Kidney (tissue), 14 donors: ENCODE results near the gene SAP30L. TPM values are rescaled to one million over a fixed set of nuclear protein-coding genes. Genes with fewer than 3 reads are reported as not detected.
A peak's percentile ranks its signal among the peaks of the same experiment; 100 is the strongest.

Experiments used
- DNase-seq, 5 donors: peaks; one replicate each; pipeline ENCODE4 v3.0.0-alpha.2; 2013 to 2020
- FAIRE-seq: peaks from 2 replicates; lab custom pipeline; 2012; peaks lifted over from hg19 to GRCh38; lab: Jason Lieb, UNC
- H3K27ac ChIP-seq, 2 donors: one replicate each; pipeline ENCODE4 v1.7.0; 2013; ENCODE audit warnings: low read depth in 2 of 2, low read length in 2 of 2, inconsistent platforms in 1 of 2
- H3K27me3 ChIP-seq: one replicate; pipeline ENCODE4 v1.7.1; 2013; ENCODE audit warnings: low read length, inconsistent platforms; ENCODE audit not compliant: control insufficient read depth, insufficient read depth
- H3K36me3 ChIP-seq, 3 donors: one replicate each; pipeline versions ENCODE4 v1.7.0 to v1.7.1; 2013; ENCODE audit warnings: low read length in 3 of 3, control low read depth in 1 of 3, inconsistent platforms in 1 of 3; ENCODE audit not compliant: insufficient read depth in 3 of 3, control insufficient read depth in 2 of 3
- H3K4me1 ChIP-seq, 3 donors: one replicate each; pipeline versions ENCODE4 v1.7.0 to v1.7.1; 2013; ENCODE audit warnings: low read length in 3 of 3, inconsistent platforms in 1 of 3, low read depth in 1 of 3; ENCODE audit not compliant: control insufficient read depth in 2 of 3, insufficient read depth in 2 of 3
- H3K4me3 ChIP-seq, 3 donors: one replicate each; pipeline versions ENCODE4 v1.7.0 to v1.8.1; 2013; ENCODE audit warnings: low read length in 3 of 3, control low read depth in 1 of 3, inconsistent platforms in 1 of 3
- H3K9ac ChIP-seq, 3 donors: one replicate each; pipeline versions ENCODE4 v1.7.0 to v1.7.1; 2013; ENCODE audit warnings: low read length in 3 of 3, control low read depth in 1 of 3, inconsistent platforms in 1 of 3
- H3K9me3 ChIP-seq, 3 donors: one replicate each; pipeline versions ENCODE4 v1.7.0 to v1.7.1; 2013; ENCODE audit warnings: low read length in 3 of 3, control low read depth in 1 of 3, inconsistent platforms in 1 of 3; ENCODE audit not compliant: control insufficient read depth in 2 of 3, insufficient read depth in 1 of 3
- CTCF ChIP-seq: IDR thresholded peaks from 3 replicates; pipeline ENCODE4 v1.5.1; 2012; ENCODE audit warnings: mild to moderate bottlenecking, moderate library complexity, borderline replicate concordance; ENCODE audit not compliant: insufficient read depth; ENCODE audit errors: extremely low read depth
- intact Hi-C: fragments of 100-400 bp; cut with DNase I; formaldehyde crosslinking; loops from one replicate; pipeline ENCODE4 v1.11.1; 2022
- polyA plus RNA-seq: library from polyadenylated mRNA; stranded (reverse); fragments of 350-450 nt; fragmentation: Illumina TruSeq; extraction: RNeasy Lipid Tissue Mini Kit (QIAGEN cat#74804); gene quantifications from one replicate; pipeline ENCODE4 v1.2.3, GENCODE V29; 2014; ENCODE audit warnings: low read depth, low replicate concordance; ENCODE audit not compliant: insufficient read depth
- total RNA-seq: library from RNA; stranded (reverse); fragmentation: NEBNext Ultra II Directional; extraction: Animal tissue kit (Norgen Biotek cat#: 25700); gene quantifications from one replicate; pipeline ENCODE4 v1.2.1, GENCODE V29; 2021
- donor health status: control.
- donor health status: control.
- donor health status: control.
- donor health status: control.
- donor health status: control.
- donor health status: DM: yes; HTN: yes; CAD: no.
- donor health status: Normal renal cell carcinoma (clear cell type).

SAP30L gene
- total and polyA plus RNA-seq, 2 donors from 2014 or later, result 30.7 to 33.0 TPM

DNA sequence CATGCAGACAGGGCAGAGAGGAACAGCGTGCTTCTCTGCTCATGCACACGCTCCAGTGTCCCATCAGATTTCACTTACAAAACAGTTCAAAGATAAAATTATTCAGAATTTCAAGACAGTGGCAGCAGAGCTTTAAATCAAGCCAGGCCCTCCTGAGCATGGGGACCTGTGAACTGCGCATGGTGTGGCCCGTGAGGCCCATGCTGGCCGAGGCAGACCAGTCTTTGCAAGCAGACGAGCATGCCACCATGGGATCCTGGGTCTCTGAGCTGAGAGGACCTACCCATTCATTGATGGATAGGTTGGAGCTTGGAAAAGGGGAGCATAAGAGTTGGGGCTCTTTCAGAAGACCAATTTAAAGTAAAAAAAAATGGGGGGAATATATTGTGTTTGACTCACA lies 35.0 kb upstream of the SAP30L start:
- Histone ChIP-seq H3K27me3 (no peaks in the 10 kb centered on the region), H3K4me1 (no peaks in the 10 kb centered on the region), H3K27ac (no peak overlapping the region), H3K4me3 (no peak overlapping the region), H3K36me3 (peaks cover 0 to 6% (median 0%) of the 10 kb centered on the region in 3 donors), H3K9me3 (no peaks in the 10 kb centered on the region), H3K9ac (no peak overlapping the region)
- peak in 1 of 5 donors; percentile 7 for DNase-seq
- no peak for FAIRE-seq
- TF ChIP-seq CTCF, result no peak
- intact Hi-C loops, result no loop called here

GRCh38 chr5:154411338-154411737 lies 34.5 kb upstream of the SAP30L start:
- H3K4me1 ChIP-seq, result no peaks in the 10 kb centered on the region
- no peaks in the 10 kb centered on the region for H3K9me3 ChIP-seq
- intact Hi-C loops, result no loop called here
- H3K36me3 ChIP-seq, result peaks cover 0 to 6% (median 0%) of the 10 kb centered on the region in 3 donors
- TF ChIP-seq CTCF, result no peak
- DNase-seq (peak in 1 of 5 donors; percentile 7), FAIRE-seq (no peak)
- no peak overlapping the region for H3K4me3 ChIP-seq
- H3K27me3 ChIP-seq, result no peaks in the 10 kb centered on the region
- no peak overlapping the region for H3K27ac ChIP-seq
- no peak overlapping the region for H3K9ac ChIP-seq

- Histone ChIP-seq H3K36me3 (peaks cover 0 to 6% (median 0%) of the 10 kb centered on the region in 3 donors), H3K27ac (no peak overlapping the region), H3K9me3 (no peaks in the 10 kb centered on the region), H3K27me3 (no peaks in the 10 kb centered on the region), H3K4me1 (no peaks in the 10 kb centered on the region), H3K9ac (no peak overlapping the region), H3K4me3 (no peak overlapping the region)
- TF ChIP-seq CTCF, result no peak
- no peak for DNase-seq
- FAIRE-seq, result no peak
- intact Hi-C loops, result no loop called here
Observed at GRCh38 chr5:154412316-154412715, 33.5 kb upstream of the SAP30L start.

- TF ChIP-seq CTCF, result no peak
- Histone ChIP-seq H3K36me3 (peaks cover 0 to 6% (median 0%) of the 10 kb centered on the region in 3 donors), H3K27me3 (no peaks in the 10 kb centered on the region), H3K9me3 (no peaks in the 10 kb centered on the region), H3K4me3 (no peak overlapping the region), H3K9ac (no peak overlapping the region), H3K4me1 (no peaks in the 10 kb centered on the region), H3K27ac (no peak overlapping the region)
- DNase-seq (peak in 1 of 5 donors; percentile 9), FAIRE-seq (no peak)
- intact Hi-C loops, result no loop called here
Observed at GRCh38 chr5:154412925-154413324, 32.9 kb upstream of the SAP30L start.
